GM13977 (cell line): ENCODE measurements around the gene ASTN1.

Experiments
- DNase-seq: peaks from one replicate; pipeline ENCODE4 v3.0.0; 2012; ENCODE audit warnings: low spot score
- in situ Hi-C: fragments of 300-500 bp; cut with MboI; formaldehyde crosslinking; loops from one replicate; pipeline ENCODE4 v1.12.0; 2022; ENCODE audit warnings: low sequenced_read_pairs, low pct_unique_long_range_greater_than_20kb, mixed read lengths, inconsistent platforms; ENCODE audit not compliant: unreplicated experiment
- TF ChIP-seq, protein P1 (sequence below): IDR thresholded peaks from 2 replicates; pipeline ENCODE4 v1.5.1; 2012; ENCODE audit warnings: mild to moderate bottlenecking, control low read depth; ENCODE audit not compliant: insufficient read depth; ENCODE audit errors: extremely low read depth, missing control alignments

ASTN1 gene

GRCh38 chr1:177145106-177146070 lies 19.1 kb downstream of the ASTN1 start:
- DNase-seq, result no peak
- in situ Hi-C loops, result no loop called here
- TF ChIP-seq, protein P1, sequence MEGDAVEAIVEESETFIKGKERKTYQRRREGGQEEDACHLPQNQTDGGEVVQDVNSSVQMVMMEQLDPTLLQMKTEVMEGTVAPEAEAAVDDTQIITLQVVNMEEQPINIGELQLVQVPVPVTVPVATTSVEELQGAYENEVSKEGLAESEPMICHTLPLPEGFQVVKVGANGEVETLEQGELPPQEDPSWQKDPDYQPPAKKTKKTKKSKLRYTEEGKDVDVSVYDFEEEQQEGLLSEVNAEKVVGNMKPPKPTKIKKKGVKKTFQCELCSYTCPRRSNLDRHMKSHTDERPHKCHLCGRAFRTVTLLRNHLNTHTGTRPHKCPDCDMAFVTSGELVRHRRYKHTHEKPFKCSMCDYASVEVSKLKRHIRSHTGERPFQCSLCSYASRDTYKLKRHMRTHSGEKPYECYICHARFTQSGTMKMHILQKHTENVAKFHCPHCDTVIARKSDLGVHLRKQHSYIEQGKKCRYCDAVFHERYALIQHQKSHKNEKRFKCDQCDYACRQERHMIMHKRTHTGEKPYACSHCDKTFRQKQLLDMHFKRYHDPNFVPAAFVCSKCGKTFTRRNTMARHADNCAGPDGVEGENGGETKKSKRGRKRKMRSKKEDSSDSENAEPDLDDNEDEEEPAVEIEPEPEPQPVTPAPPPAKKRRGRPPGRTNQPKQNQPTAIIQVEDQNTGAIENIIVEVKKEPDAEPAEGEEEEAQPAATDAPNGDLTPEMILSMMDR, result no peak

DNA sequence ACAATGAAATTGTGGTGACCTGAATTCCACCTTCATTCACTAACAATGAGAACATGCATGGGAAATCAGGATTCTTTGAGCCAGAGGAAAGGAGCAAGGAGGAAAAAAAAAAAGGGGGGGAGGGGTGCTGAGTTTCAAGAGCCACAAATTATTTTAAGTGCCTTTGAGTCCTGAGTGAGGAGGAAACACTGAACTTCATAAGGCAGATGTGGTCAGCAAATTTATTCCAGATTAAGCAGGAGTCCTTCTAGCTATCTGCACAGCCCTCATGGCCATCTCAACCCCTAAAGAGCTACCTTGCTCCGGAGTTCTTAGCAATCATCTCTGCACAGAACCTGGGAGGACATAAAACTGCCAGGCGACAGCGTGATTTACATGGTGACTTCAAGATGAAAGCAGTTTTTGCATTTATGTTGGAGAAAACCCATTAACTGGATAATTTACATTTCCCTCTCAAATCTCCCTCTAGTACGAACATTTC lies 21.7 kb downstream of the ASTN1 start:
- in situ Hi-C loops, result no loop called here
- TF ChIP-seq, protein P1, result no peak
- DNase-seq, result no peak

DNA sequence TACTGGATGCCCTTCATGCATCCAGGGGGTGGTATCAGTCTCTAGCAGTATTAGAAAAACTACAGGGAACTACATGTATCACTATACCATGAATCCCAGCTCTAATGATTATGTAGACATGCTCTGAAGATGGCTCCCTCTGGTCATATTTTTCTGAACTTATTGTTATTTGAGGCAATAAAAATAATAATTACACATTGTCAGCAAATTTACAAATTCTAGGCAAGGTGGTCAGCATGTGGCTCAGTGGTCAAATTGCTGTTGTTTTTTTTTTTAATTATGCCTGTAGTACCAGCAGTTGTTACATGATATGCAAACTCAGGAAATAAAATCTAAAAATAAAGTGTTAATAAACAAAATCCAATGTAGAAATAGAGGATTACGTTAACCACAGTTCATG lies 22.5 kb downstream of the ASTN1 start:
- TF ChIP-seq, protein P1, result no peak
- in situ Hi-C loops, result no loop called here
- no peak for DNase-seq

- in situ Hi-C loops, result no loop called here
- DNase-seq, result no peak
- TF ChIP-seq, protein P1, result no peak
Measured at GRCh38 chr1:177138347-177138746, 26.2 kb downstream of the ASTN1 start.

DNA sequence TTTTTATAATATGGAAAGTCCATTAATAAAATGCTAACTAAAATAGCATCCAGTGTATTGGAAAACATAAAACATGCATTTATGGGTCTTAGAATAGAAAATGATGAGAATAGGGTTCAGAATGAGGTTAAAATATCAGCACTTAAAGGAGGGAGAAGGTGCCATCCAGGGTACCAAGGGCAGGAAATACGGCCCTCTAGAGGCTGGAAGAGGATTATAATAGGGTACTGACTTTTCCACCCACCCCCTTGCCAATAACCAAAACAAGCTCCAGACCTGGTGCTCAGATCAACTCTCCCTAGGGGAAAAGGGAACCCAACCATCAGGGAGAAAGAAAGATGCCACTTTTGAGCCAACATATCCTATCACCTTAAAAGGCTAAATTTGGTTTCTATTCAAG lies 26.7 kb downstream of the ASTN1 start:
- in situ Hi-C loops, result no loop called here
- no peak for DNase-seq
- TF ChIP-seq, protein P1, result no peak

DNA sequence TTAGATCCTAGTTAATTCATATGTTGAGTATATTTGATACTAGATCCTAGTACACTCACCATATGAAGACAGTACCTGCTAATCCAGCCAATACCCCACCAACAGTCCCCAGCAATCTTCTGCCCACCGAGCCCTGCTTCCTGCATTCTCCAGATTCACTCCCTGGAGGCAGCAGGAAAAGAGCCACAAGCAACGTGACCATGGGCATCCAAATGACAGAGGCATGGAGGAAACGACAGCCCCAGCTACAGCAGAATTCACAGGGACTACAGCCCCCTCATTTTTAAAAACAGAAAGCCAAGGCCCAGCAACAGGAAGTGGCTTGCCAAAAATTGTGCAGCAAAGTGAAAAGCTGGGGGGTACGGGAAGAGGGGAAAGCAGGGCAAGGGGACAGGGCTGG lies 29.3 kb downstream of the ASTN1 start:
- in situ Hi-C loops, result no loop called here
- no peak for DNase-seq
- TF ChIP-seq, protein P1, result no peak
